GM19099 (cell line): ENCODE measurements around the gene POR.

ENCODE experiments used
- POLR2A ChIP-seq: IDR thresholded peaks from 3 replicates; pipeline ENCODE4 v1.6.1; 2011; ENCODE audit warnings: low read depth; ENCODE audit not compliant: insufficient read length; ENCODE audit errors: extremely low read depth

The POR gene

DNA sequence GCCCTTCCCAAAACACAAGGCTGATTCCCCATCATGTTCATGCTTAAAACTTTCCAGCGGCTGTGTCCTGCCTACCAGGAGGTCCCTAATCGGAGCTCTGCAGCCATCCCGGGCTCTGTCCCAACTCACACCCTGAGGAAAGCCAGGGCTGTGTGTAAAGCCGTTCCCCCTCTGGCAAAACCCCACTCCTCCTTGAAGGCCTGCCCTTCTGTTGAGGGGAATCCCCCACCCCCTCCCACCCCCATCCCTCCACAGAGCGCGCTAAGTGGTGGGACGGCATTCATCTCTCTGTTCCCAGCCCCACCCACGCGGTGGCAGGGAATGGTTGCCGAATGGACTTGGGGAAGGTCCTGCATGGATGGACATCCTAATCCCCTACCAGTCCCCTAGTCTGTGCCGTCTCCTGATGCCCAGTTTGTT, 80.1 kb downstream of the POR start:
- no peak for TF ChIP-seq POLR2A

- TF ChIP-seq POLR2A: no peak
These were observed 81.0 kb downstream of the POR start for GRCh38 chr7:75995996-75996395.

DNA sequence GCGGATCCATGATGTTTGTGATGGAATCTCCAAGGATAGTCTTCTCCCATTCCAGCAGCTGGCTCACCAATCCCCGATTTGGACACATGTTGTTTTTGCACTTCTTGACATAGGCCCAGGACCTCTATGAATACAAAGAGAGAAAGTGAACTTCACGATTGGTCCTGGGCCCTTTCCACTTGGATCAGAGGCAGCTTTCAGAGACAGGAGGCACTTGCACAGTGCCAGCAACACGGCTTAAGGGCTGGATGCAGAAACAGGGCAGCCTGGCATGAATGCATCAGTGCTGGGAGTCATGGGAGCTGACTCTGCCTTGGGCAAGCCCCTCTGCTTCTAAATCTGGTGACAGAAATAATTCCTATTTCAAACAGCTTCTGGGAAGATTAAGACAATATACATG, 81.5 kb downstream of the POR start:
- TF ChIP-seq POLR2A: no peak

GRCh38 chr7:75998038-75998437, 83.1 kb downstream of the POR start:
- TF ChIP-seq POLR2A: no peak

DNA sequence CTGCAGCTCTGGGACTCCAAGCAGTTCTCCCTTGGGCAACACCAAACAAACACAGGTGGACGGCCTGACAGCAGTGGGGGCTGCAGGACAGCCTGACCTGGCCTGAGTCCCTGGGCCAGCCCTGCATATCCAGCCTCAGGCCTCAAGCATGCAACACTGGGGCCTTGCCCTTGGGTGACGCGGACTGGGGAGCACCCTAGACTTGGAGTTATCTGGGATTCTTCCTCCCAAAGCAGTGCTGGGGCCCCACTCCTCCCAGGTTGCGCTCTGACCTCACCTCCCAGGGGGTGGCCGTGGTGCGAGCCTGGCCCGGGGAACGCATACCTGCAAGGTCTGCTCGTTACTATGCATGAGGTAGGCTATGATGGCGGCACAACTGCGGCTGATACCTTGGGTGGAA, 85.6 kb downstream of the POR start:
- no peak for TF ChIP-seq POLR2A

DNA sequence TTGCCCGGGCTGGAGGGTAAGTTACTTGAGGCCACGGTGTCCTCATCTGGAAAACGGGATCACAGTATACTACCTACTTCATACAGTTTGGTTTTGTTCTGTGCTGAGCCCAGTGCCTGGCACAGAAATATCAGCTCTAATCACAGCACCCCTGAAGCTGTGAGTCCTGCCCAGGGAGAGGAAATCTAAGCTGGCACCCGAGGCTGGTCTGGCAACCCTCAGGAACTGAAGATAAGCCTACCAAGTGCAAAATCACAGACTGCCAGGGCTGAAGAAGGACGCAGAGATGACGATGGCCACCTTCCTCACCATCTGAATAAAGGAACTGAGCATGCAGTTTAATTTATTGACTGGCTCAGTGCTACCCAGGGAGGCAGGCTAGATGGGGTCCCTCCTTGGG, 87.2 kb downstream of the POR start:
- TF ChIP-seq POLR2A: no peak

DNA sequence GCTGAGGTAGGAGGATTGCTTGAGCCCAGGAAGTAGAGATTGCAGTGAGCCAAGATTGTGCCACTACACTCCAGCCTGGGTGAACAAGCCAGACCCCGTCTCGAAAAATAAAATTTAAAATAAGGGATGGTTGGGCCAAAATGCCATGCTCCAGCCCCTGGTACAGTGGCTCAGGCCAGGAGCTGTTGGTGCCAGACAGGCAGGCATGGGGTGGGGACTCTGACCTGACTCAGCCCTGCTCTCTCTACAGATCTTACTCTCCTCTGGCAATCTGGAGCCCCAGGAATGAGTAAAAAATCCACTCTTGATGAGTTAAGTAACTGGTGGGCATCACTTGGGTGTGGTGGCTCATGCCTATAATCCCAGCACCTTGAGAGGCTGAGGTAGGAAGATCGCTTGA, 87.9 kb downstream of the POR start:
- TF ChIP-seq POLR2A: no peak

GRCh38 chr7:76003351-76003750, 88.4 kb downstream of the POR start:
- no peak for TF ChIP-seq POLR2A

- no peak for TF ChIP-seq POLR2A
These were observed 93.3 kb downstream of the POR start for GRCh38 chr7:76008156-76008687.

DNA sequence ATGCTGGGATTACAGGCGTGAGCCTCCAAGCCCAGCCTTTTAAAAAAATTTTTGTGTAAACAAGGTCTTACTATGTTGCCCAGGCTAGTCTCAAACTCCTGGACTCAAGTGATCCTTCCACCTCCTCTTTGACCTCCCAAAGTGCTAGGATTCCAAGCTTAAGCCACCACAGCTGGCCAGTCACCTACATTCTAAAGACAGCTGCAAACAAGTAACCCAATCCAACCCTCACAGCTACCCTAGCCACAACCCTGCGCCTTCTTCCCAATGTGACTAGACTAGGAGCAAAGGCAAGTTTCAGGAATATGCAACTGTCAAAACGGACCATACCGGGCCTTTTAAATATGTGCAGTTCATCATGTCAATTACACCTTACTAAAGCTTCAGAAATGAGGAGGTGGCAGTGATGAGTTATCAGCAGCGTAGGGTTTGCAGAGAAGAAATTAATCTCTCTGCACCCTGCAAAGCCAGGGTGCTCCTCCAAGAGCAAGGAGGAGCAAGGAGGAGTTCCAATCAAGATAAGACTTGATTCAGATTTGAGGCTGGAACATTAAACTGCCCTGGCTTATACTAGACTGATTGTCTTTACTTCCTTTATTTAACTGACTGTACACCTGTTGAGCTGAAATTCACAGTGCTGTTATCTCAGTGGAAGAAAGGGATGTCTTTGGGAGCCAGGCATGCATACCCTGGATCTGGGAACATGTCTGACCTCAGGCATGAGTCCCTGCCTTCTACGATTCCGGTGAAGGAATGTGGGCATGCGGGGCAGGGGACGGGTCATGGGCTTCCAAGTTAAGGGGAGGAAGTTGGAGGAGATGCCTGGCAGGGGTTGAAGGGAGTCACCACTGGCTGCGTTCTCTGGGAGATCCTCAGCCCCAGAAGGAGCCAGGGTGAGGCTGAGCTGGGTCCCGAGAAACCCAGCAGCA, 95.0 kb downstream of the POR start:
- no peak for TF ChIP-seq POLR2A

DNA sequence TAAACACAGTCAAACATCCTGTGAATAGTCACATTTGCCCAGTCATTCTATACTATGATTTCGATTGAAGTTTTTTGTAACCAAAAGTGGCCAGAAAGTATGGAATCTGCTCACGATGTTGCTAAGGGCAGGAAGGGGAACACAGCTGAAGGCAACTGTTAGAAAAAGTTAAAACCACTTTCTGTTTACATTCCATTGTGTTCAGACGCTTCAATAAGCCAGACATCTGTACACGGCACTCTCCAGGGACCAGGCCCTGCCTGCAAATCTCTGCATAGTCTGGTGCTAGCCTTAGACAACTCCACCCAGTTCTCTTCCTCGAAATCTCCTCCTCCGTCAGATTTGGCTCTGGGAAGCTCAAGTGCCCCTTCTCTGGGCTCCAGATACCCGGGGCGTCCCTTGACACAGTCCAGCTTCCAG, 96.5 kb downstream of the POR start:
- no peak for TF ChIP-seq POLR2A

GRCh38 chr7:76016191-76016947, 101.4 kb downstream of the POR start:
- no peak for TF ChIP-seq POLR2A

DNA sequence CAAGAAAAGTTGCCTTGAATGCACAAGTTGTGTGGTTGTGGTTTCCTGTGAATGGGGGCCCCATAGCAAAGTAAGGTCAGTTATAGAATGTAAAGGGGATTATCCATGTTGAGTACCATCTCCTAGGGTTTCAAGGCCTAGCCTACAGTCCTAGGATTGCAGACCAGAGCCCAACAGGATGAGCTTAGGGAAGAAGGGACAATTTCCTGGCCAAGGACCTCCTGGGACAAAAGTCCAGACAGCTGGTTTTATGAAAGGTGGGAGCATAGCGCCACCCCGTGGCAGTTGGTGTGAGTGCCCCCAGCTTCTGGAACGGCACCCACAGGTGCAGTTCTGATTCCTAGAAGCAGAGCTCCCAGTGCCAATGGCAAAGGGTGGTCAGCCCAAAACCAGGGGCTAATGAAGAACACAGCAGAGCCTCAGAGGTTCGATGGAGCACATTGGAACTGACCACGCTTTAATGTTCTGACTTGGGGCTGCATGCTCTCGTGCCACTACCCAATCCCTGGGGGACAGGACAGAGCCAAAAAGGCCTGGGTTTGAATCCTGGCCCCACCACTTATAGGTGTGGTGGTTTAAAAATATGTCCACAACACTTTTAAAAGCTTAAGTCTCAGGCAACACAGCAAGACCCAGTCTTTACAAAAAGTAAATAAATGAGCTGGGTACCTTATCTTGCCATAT, 105.2 kb downstream of the POR start:
- no peak for TF ChIP-seq POLR2A

- TF ChIP-seq POLR2A: no peak
These were observed 107.2 kb downstream of the POR start for GRCh38 chr7:76022026-76022780.
